Measurements from ENCODE around the gene ATG4A. TPM values are rescaled to one million over a fixed set of nuclear protein-coding genes. Genes with fewer than 3 reads are reported as not detected.

Gene ATG4A
- total RNA-seq, 4 donors from 2014 or later: 9.7 to 13.4 (median 10.3) TPM

- TF ChIP-seq CTCF (IDR thresholded peaks at IDR 0.05; ENCODE audit: low read depth): no peak
Observed at GRCh38 chrX:108121291-108121690, 29.7 kb downstream of the ATG4A start.

- no peak for TF ChIP-seq CTCF (IDR thresholded peaks at IDR 0.05; ENCODE audit: low read depth)
Observed at GRCh38 chrX:108122748-108123147, 31.2 kb downstream of the ATG4A start.

GRCh38 chrX:108123591-108124366 lies 32.2 kb downstream of the ATG4A start:
- no peak for TF ChIP-seq CTCF (IDR thresholded peaks at IDR 0.05; ENCODE audit: low read depth)

GRCh38 chrX:108126661-108127060 lies 35.1 kb downstream of the ATG4A start:
- no peak for TF ChIP-seq CTCF (IDR thresholded peaks at IDR 0.05; ENCODE audit: low read depth)

- no peak for TF ChIP-seq CTCF (IDR thresholded peaks at IDR 0.05; ENCODE audit: low read depth)
Observed at GRCh38 chrX:108127152-108127551, 35.6 kb downstream of the ATG4A start.

- no peak for TF ChIP-seq CTCF (IDR thresholded peaks at IDR 0.05; ENCODE audit: low read depth)
Observed at GRCh38 chrX:108130889-108131288, 39.3 kb downstream of the ATG4A start.

- TF ChIP-seq CTCF (IDR thresholded peaks at IDR 0.05; ENCODE audit: low read depth): no peak
Observed at GRCh38 chrX:108131471-108131870, 39.9 kb downstream of the ATG4A start.
